GM12801 (cell line): ENCODE data around the gene PER1.

ENCODE experiments used
- CTCF ChIP-seq: IDR thresholded peaks from one replicate; pipeline ENCODE4 v1.5.1; 2011; ENCODE audit warnings: control low read depth; ENCODE audit not compliant: insufficient read length; ENCODE audit errors: extremely low read depth

PER1 gene

DNA sequence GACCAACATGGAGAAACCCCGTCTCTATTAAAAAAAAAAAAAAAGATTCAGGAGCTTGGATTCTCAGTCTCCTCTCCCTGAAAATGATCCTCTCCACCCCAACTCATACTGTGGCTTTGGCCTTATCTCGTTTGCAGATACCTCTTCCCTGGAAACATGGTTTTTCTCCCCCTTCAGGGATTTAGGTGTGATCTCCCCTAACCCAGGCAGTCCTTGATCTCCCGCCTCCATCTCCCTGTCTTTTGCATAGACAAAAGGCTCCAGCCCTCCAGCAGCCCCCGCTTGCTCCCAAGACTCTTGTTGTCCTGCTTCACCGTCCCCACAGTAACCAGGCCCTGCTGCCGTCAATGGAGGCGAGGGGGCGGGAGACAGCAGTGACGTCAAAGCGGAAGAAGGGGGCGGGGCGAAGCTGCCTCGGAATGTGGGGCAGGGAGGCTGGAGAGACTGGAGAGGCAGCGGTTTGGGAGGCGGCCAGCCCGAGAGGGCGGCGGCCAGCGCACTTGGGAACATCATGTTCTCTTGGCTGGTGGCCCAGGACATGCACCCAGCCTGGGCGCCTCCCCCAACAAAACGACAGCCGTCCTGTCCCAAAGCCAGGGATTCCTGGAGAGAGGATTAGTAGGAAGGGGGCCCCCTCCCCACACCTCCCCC, 1.9 kb upstream of the PER1 start:
- no peak for TF ChIP-seq CTCF

GRCh38 chr17:8153525-8153956, 1.3 kb upstream of the PER1 start:
- no peak for TF ChIP-seq CTCF

DNA sequence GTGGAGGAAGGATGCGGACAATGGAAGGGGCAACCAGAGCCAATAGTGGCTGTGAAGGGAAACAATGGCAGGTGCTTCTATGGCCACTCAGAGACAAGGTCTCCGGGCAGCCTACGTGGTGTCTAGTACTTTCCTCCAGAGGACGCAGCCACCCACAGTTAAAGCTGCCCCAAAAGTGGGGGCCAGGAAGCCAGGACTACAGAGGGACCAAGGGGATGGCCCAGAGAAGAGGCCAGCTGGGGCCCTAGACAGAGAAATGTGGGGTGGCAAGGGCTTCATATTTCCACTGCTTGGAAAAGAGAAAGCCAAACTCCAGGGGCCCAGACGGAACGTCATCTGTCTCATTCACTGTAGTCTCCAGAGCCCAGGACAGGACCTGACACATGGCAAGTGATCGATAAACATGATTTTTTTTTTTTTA, 837 bp upstream of the PER1 start:
- no peak for TF ChIP-seq CTCF

DNA sequence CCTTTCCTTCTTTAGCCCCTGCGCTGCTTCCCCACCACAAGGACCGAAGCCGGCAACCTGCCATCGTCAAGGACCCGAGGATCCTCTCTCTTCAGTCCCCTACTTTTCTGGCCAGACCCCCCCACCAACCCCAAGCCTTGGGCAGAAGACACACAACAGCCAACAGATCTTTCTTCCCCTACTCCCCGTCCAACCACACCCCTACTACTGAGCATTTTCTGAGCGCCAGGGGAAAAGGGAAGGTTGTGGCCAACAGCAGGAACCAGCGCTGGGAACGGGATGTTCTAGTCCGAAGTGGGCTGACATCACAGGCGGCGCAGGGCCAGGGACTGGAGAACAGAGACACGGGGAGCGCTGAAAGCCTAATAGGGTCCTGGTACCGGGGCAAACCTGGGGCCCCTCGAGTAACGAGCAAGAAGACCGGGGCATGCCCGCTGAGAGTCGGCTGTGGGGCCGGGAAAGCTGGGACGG, 528 bp downstream of the PER1 start:
- TF ChIP-seq CTCF: no peak

- no peak for TF ChIP-seq CTCF
Measured at GRCh38 chr17:8151120-8151640, 1.0 kb downstream of the PER1 start.

GRCh38 chr17:8150194-8151119, 1.7 kb downstream of the PER1 start:
- no peak for TF ChIP-seq CTCF
